Uterus (tissue), 4 donors: ENCODE results near the gene RNU7-1. TPM values are rescaled to one million over a fixed set of nuclear protein-coding genes. Genes with fewer than 3 reads are reported as not detected.

ENCODE experiments used
- DNase-seq, 2 donors: peaks; one replicate each; pipeline ENCODE4 v3.0.0-alpha.2; 2019 to 2020
- H3K27ac ChIP-seq, 2 donors: fragments of 200-600 bp; sonication (generic); 1 replicate in 1 of 2; 2 replicates in 1 of 2; pipeline ENCODE4 v1.5.1; 2016 to 2018
- H3K27me3 ChIP-seq, 2 donors: fragments of 200-600 bp; sonication (generic); one replicate each; pipeline ENCODE4 v1.5.1; 2018 to 2019; ENCODE audit warnings: control low read depth in 1 of 2
- H3K36me3 ChIP-seq, 2 donors: fragments of 200-600 bp; sonication (generic); one replicate each; pipeline ENCODE4 v1.5.1; 2019; ENCODE audit warnings: control low read depth in 1 of 2
- H3K4me1 ChIP-seq, 2 donors: fragments of 200-600 bp; sonication (generic); one replicate each; pipeline ENCODE4 v1.5.1; 2018 to 2019; ENCODE audit warnings: control low read depth in 1 of 2
- H3K4me3 ChIP-seq, 2 donors: fragments of 200-600 bp; sonication (generic); 1 replicate in 1 of 2; 2 replicates in 1 of 2; pipeline ENCODE4 v1.5.1; 2018 to 2019; ENCODE audit warnings: mild to moderate bottlenecking in 1 of 2
- H3K9me3 ChIP-seq, 2 donors: fragments of 200-600 bp; sonication (generic); one replicate each; pipeline ENCODE4 v1.5.1; 2019; ENCODE audit warnings: control low read depth in 1 of 2
- CTCF ChIP-seq, 4 experiments: fragments of 200-600 bp in 2 of 4; fragments of 450-650 bp in 2 of 4; sonication (generic) in 2 of 4; IDR thresholded peaks; one replicate each; pipeline ENCODE4 v1.5.1; 2016 to 2019; ENCODE audit warnings: antibody characterized with exemption in 4 of 4, mild to moderate bottlenecking in 2 of 4, moderate library complexity in 1 of 4
- POLR2A ChIP-seq, 2 donors: fragments of 450-650 bp; IDR thresholded peaks; one replicate each; pipeline ENCODE4 v1.6.1; 2016; ENCODE audit warnings: antibody characterized with exemption in 2 of 2, mild to moderate bottlenecking in 1 of 2, moderate library complexity in 1 of 2
- intact Hi-C: fragments of 100-400 bp; cut with DNase I; formaldehyde crosslinking; loops from one replicate; pipeline ENCODE4 v1.15.1; 2023; ENCODE audit warnings: low total_unique reads
- total RNA-seq, 4 donors: library from RNA; depleted of rRNA in 3 of 4; stranded (reverse); fragments of >200 nt in 3 of 4; gene quantifications; one replicate each; pipeline versions ENCODE4 v1.1.0 to v1.2.4, GENCODE V29; 2014 to 2023
- donor health status: DM: yes; HTN: yes; CAD: no.

RNU7-1 gene
- total RNA-seq, 4 donors from 2014 or later = not detected

- H3K36me3 ChIP-seq = no peaks in the 10 kb centered on the region
- intact Hi-C loops = no loop called here
Observed at GRCh38 chr12:6921996-6922946, 21.3 kb upstream of the RNU7-1 start.

GRCh38 chr12:6923003-6923732 is 20.4 kb upstream of the RNU7-1 start:
- peak overlapping the region in 1 of 2 donors; percentile 99 for H3K27ac ChIP-seq
- TF ChIP-seq POLR2A (IDR thresholded peaks at IDR 0.05) = no peak
- TF ChIP-seq CTCF (IDR thresholded peaks at IDR 0.05) = no peak
- DNase-seq = no peak
- peaks cover 3 to 10% of the 10 kb centered on the region in 2 donors for H3K4me1 ChIP-seq
- no peaks in the 10 kb centered on the region for H3K9me3 ChIP-seq
- H3K36me3 ChIP-seq = no peaks in the 10 kb centered on the region
- H3K27me3 ChIP-seq = no peaks in the 10 kb centered on the region
- no peak overlapping the region for H3K4me3 ChIP-seq
- intact Hi-C loops = no loop called here

More at GRCh38 chr12:6921996-6922946, 21.3 kb upstream of the RNU7-1 start:
- no peak for DNase-seq
- Histone ChIP-seq H3K4me3 (no peak overlapping the region), H3K27me3 (no peaks in the 10 kb centered on the region), H3K27ac (no peak overlapping the region), H3K9me3 (no peaks in the 10 kb centered on the region), H3K4me1 (peaks cover 3 to 10% of the 10 kb centered on the region in 2 donors)
- TF ChIP-seq POLR2A (IDR thresholded peaks at IDR 0.05) = no peak
- no peak for TF ChIP-seq CTCF (IDR thresholded peaks at IDR 0.05)

GRCh38 chr12:6923851-6924250 is 19.8 kb upstream of the RNU7-1 start:
- no peaks in the 10 kb centered on the region for H3K9me3 ChIP-seq
- H3K4me3 ChIP-seq = no peak overlapping the region
- peaks cover 3 to 10% of the 10 kb centered on the region in 2 donors for H3K4me1 ChIP-seq
- TF ChIP-seq POLR2A (IDR thresholded peaks at IDR 0.05) (no peak), CTCF (IDR thresholded peaks at IDR 0.05) (no peak)
- H3K36me3 ChIP-seq = no peaks in the 10 kb centered on the region
- intact Hi-C loops = no loop called here
- no peaks in the 10 kb centered on the region for H3K27me3 ChIP-seq
- peak overlapping the region; percentile 97 to 99 for H3K27ac ChIP-seq
- DNase-seq = peak in 1 of 2 donors; percentile 54

- no peaks in the 10 kb centered on the region for H3K27me3 ChIP-seq
- H3K4me1 ChIP-seq = peaks cover 3 to 13% of the 10 kb centered on the region in 2 donors
- intact Hi-C loops = no loop called here
- H3K9me3 ChIP-seq = no peaks in the 10 kb centered on the region
- no peak for TF ChIP-seq POLR2A (IDR thresholded peaks at IDR 0.05)
- H3K36me3 ChIP-seq = no peaks in the 10 kb centered on the region
- H3K27ac ChIP-seq = peak overlapping the region; percentile 97 to 99
- peak overlapping the region in 1 of 2 donors; percentile 74 for H3K4me3 ChIP-seq
- DNase-seq = no peak
Observed at GRCh38 chr12:6925239-6925539, 18.4 kb upstream of the RNU7-1 start.

- Histone ChIP-seq H3K27me3 (no peaks in the 10 kb centered on the region), H3K9me3 (no peaks in the 10 kb centered on the region), H3K27ac (peak overlapping the region; percentile 97 to 99), H3K4me3 (peak overlapping the region; percentile 74 to 93), H3K36me3 (no peaks in the 10 kb centered on the region), H3K4me1 (peaks cover 3 to 14% of the 10 kb centered on the region in 2 donors)
- TF ChIP-seq POLR2A (IDR thresholded peaks at IDR 0.05) (peak; percentile 38 to 57), CTCF (IDR thresholded peaks at IDR 0.05) (peak in 2 of 4 experiments; percentile 19 to 55)
- DNase-seq = peak; percentile 80 to 90
- intact Hi-C loops = no loop called here
Observed at GRCh38 chr12:6925540-6926279, 17.9 kb upstream of the RNU7-1 start.
